B cell (primary cell): ENCODE data around the gene BLM. TPM values are rescaled to one million over a fixed set of nuclear protein-coding genes. Genes with fewer than 3 reads are reported as not detected.

Source experiments
- ATAC-seq: fragments of 200-7000 bp; cut with Tn5 transposase; one replicate; pipeline ENCODE4 v1.10.0; 2021; ENCODE audit warnings: low read depth, mild to moderate bottlenecking, moderate number of reproducible peaks, moderate library complexity
- CTCF ChIA-PET: fragments of 350-600 bp; sonication (Branson Sonifier 250); formaldehyde crosslinking; loops from one replicate; lab custom pipeline; 2021; ENCODE audit warnings: antibody characterized with exemption, inconsistent platforms; lab: Charles Lee
- POLR2A ChIA-PET: fragments of 350-600 bp; sonication (Branson Sonifier 250); formaldehyde crosslinking; loops from one replicate; lab custom pipeline; 2021; ENCODE audit warnings: antibody characterized with exemption; lab: Charles Lee
- DNase-seq: peaks from one replicate; pipeline ENCODE4 v3.0.0; 2013
- H2AFZ ChIP-seq: 2 replicates; pipeline ENCODE4 v1.6.1; 2012; ENCODE audit warnings: mild to moderate bottlenecking, low read depth, low read length; ENCODE audit not compliant: insufficient read depth, poor library complexity, severe bottlenecking
- H3K27ac ChIP-seq, 2 donors: 1 replicate in 1 of 2; 2 replicates in 1 of 2; pipeline ENCODE4 v1.5.1; 2012 to 2013; ENCODE audit warnings: low read length in 2 of 2, mild to moderate bottlenecking in 2 of 2, moderate library complexity in 1 of 2
- H3K27me3 ChIP-seq, 4 experiments: fragments of 200-600 bp in 1 of 4; sonication (generic) in 1 of 4; replicated peaks in 1 of 4; 1 replicate in 2 of 4; 2 replicates in 2 of 4; pipeline versions ENCODE4 v1.6.1 to v1.7.0; 2013 to 2016; ENCODE audit warnings: low read length in 3 of 4, mild to moderate bottlenecking in 2 of 4, mixed read lengths in 1 of 4, moderate library complexity in 1 of 4; ENCODE audit not compliant: insufficient read depth in 4 of 4, control insufficient read depth in 3 of 4; ENCODE audit errors: control extremely low read depth in 1 of 4
- H3K36me3 ChIP-seq, 2 experiments: replicated peaks in 1 of 2; 1 replicate in 1 of 2; 2 replicates in 1 of 2; pipeline versions ENCODE4 v1.6.1 to v1.7.1; 2013; ENCODE audit warnings: low read length in 1 of 2; ENCODE audit not compliant: insufficient read depth in 2 of 2, control insufficient read depth in 1 of 2; ENCODE audit errors: control extremely low read depth in 1 of 2, extremely low read depth in 1 of 2
- H3K4me1 ChIP-seq, 2 donors: fragments of 200-600 bp in 1 of 2; sonication (generic) in 1 of 2; 1 replicate in 1 of 2; 2 replicates in 1 of 2; pipeline versions ENCODE4 v1.5.1 to v1.6.1; 2013 to 2017; ENCODE audit warnings: low read length in 2 of 2; ENCODE audit not compliant: control insufficient read depth in 2 of 2, insufficient read depth in 2 of 2
- H3K4me2 ChIP-seq: replicated peaks from 2 replicates; pipeline ENCODE3; 2012; ENCODE audit warnings: mild to moderate bottlenecking, low read depth, low read length; ENCODE audit not compliant: poor library complexity, severe bottlenecking
- H3K4me3 ChIP-seq, 5 experiments: fragments of 200-600 bp in 1 of 5; sonication (generic) in 1 of 5; 1 replicate in 3 of 5; 2 replicates in 2 of 5; pipeline versions ENCODE4 v1.5.1 to v1.7.0; 2011 to 2016; ENCODE audit warnings: low read length in 4 of 5, mild to moderate bottlenecking in 4 of 5, low read depth in 2 of 5, control low read depth in 1 of 5, moderate library complexity in 1 of 5; ENCODE audit not compliant: insufficient read depth in 1 of 5; ENCODE audit errors: control extremely low read depth in 1 of 5, extremely low read depth in 1 of 5
- H3K79me2 ChIP-seq: fragments of 200-600 bp; sonication (generic); one replicate; pipeline ENCODE4 v1.6.0; 2016; ENCODE audit warnings: low read length; ENCODE audit not compliant: control insufficient read depth, insufficient read depth
- H3K9ac ChIP-seq: fragments of 200-600 bp; sonication (generic); 2 replicates; pipeline ENCODE4 v1.6.1; 2017; ENCODE audit warnings: mild to moderate bottlenecking, low read length, moderate library complexity
- H3K9me3 ChIP-seq, 3 donors: one replicate each; pipeline versions ENCODE4 v1.6.1 to v1.7.1; 2013; ENCODE audit warnings: low read length in 2 of 3; ENCODE audit not compliant: control insufficient read depth in 2 of 3, insufficient read depth in 1 of 3; ENCODE audit errors: control extremely low read depth in 1 of 3
- H4K20me1 ChIP-seq: 2 replicates; pipeline ENCODE4 v1.6.0; 2012; ENCODE audit warnings: mild to moderate bottlenecking, low read length; ENCODE audit not compliant: insufficient read depth, control insufficient read depth, poor library complexity, severe bottlenecking
- H3K27ac Mint-ChIP-seq: one replicate; pipeline ENCODE4 v1.8.0; 2021; ENCODE audit warnings: mixed read lengths
- H3K27me3 Mint-ChIP-seq: one replicate; pipeline ENCODE4 v1.8.0; 2021; ENCODE audit warnings: mixed read lengths
- H3K4me1 Mint-ChIP-seq: one replicate; pipeline ENCODE4 v1.8.0; 2021; ENCODE audit warnings: mixed read lengths
- H3K4me3 Mint-ChIP-seq: one replicate; pipeline ENCODE4 v1.8.0; 2021; ENCODE audit warnings: mixed read lengths
- H3K9me3 Mint-ChIP-seq: one replicate; pipeline ENCODE4 v1.8.0; 2022; ENCODE audit warnings: mixed read lengths; ENCODE audit not compliant: insufficient read depth
- EZH2 ChIP-seq: IDR thresholded peaks from 2 replicates; pipeline ENCODE4 v1.6.1; 2012; ENCODE audit warnings: borderline replicate concordance, low read depth, mild to moderate bottlenecking, moderate library complexity, low read length; ENCODE audit not compliant: insufficient read depth, poor library complexity, severe bottlenecking
- WGBS: methylation state at CpG from one replicate; pipeline ENCODE4 v1.1.5; 2013; ENCODE audit warnings: missing lambda C conversion rate; ENCODE audit not compliant: insufficient coverage; 5-methylcytosine and 5-hydroxymethylcytosine counted together
- intact Hi-C: fragments of 100-400 bp; cut with micrococcal nuclease; formaldehyde crosslinking; loops from one replicate; pipeline ENCODE4 v1.10.0; 2022
- polyA plus RNA-seq: library from polyadenylated mRNA; depleted of rRNA; stranded (reverse); fragments of >200 nt; gene quantifications from 2 replicates; pipeline ENCODE4 v1.2.3, GENCODE V29; 2012
- total RNA-seq, 2 donors: library from RNA; stranded (reverse); fragments of 120-200 nt in 1 of 2; gene quantifications; 1 replicate in 1 of 2; 2 replicates in 1 of 2; pipeline versions ENCODE4 v1.2.3 to v1.2.4, GENCODE V29; 2013 to 2022
- TF ChIP-seq, protein P1 (sequence below): fragments of 200-600 bp; IDR thresholded peaks from one replicate; pipeline ENCODE4 v1.8.0; 2022; ENCODE audit warnings: antibody characterized with exemption, mild to moderate bottlenecking

The BLM gene
- total and polyA plus RNA-seq, 2 donors (not counting 1 experiment from before 2014, with no cell fraction given) = 5.2 to 17.4 TPM

DNA sequence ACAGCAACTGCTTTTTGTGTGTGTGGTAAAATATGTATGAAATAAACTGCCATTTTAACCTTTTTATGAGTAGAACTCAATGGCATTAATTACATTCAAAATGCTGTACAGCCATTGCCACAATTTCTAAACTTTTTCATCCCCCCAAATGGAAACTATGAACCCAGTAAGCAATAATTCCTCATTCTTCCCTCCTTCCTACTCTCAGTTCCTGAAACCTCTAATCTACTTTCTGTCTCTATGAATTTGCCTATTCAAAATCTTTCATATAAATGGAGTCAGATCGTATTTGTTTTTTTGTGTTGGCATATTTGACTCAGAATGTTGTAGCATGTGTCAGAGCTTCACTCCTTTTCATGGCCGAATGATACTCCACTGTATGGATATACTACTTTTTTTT, 5.3 kb upstream of the BLM start:
- H3K4me1 Mint-ChIP-seq = peaks cover 16% of the 10 kb centered on the region
- DNase-seq (no peak), ATAC-seq (no peak)
- no peak overlapping the region for H3K4me3 Mint-ChIP-seq
- intact Hi-C loops = no loop called here
- H3K79me2 ChIP-seq = no peaks in the 10 kb centered on the region
- H3K27me3 Mint-ChIP-seq = no peaks in the 10 kb centered on the region
- peaks cover 0 to 5% of the 10 kb centered on the region in 2 experiments for H3K36me3 ChIP-seq
- no peak overlapping the region for H3K9ac ChIP-seq
- H3K27me3 ChIP-seq = no peaks in the 10 kb centered on the region
- no peak overlapping the region for H3K27ac ChIP-seq
- no peak overlapping the region for H3K4me2 ChIP-seq
- ChIA-PET CTCF (interaction anchor here (0.6 to 1.5 kb wide), 2 partner anchors 64 to 68 kb away, joined by 3 read pairs; no protein-coding TSS in a partner anchor), POLR2A (interaction anchor here (0.5 to 0.7 kb wide), 5 partner anchors 13 to 519 kb away, joined by 3 to 9 read pairs (median 5); no protein-coding TSS in a partner anchor)
- no peak overlapping the region for H3K4me3 ChIP-seq
- H3K27ac Mint-ChIP-seq = no peak overlapping the region
- WGBS = no CpG with 5 or more reads among the region's 2 CpGs
- no peaks in the 10 kb centered on the region for H3K9me3 Mint-ChIP-seq
- no peaks in the 10 kb centered on the region for H4K20me1 ChIP-seq
- no peak for TF ChIP-seq EZH2
- TF ChIP-seq, protein P1, sequence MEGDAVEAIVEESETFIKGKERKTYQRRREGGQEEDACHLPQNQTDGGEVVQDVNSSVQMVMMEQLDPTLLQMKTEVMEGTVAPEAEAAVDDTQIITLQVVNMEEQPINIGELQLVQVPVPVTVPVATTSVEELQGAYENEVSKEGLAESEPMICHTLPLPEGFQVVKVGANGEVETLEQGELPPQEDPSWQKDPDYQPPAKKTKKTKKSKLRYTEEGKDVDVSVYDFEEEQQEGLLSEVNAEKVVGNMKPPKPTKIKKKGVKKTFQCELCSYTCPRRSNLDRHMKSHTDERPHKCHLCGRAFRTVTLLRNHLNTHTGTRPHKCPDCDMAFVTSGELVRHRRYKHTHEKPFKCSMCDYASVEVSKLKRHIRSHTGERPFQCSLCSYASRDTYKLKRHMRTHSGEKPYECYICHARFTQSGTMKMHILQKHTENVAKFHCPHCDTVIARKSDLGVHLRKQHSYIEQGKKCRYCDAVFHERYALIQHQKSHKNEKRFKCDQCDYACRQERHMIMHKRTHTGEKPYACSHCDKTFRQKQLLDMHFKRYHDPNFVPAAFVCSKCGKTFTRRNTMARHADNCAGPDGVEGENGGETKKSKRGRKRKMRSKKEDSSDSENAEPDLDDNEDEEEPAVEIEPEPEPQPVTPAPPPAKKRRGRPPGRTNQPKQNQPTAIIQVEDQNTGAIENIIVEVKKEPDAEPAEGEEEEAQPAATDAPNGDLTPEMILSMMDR = no peak
- H3K4me1 ChIP-seq = peaks cover 3 to 5% of the 10 kb centered on the region in 2 donors
- H3K9me3 ChIP-seq = no peaks in the 10 kb centered on the region
- H2AFZ ChIP-seq = no peak overlapping the region

DNA sequence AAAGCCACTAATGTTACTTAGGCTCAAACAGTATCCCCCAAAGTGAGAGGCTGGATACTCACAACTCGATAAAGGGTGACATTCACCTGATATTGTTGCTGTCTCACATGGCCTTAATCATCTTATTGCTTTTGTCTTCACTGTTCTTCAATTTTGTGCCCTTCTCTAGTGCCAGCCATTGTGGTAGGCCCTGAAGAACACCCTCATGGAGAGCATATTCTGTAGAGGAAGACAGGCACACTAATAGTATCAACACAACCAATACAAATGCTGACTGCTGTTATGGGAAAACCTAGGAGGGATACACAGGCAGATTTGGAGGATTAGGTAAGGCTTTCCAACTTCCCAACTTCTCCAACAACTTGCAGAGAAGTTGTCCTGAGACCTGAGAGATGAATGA, 4.1 kb upstream of the BLM start:
- intact Hi-C loops = no loop called here
- Histone ChIP-seq H3K4me1 (peaks cover 9 to 10% of the 10 kb centered on the region in 2 donors), H3K4me3 (no peak overlapping the region), H3K9ac (no peak overlapping the region), H3K79me2 (peaks cover 9% of the 10 kb centered on the region), H3K36me3 (peaks cover 0 to 5% of the 10 kb centered on the region in 2 experiments), H3K9me3 (no peaks in the 10 kb centered on the region), H3K27ac (no peak overlapping the region), H4K20me1 (peaks cover 6% of the 10 kb centered on the region), H2AFZ (no peak overlapping the region), H3K4me2 (no peak overlapping the region), H3K27me3 (no peaks in the 10 kb centered on the region)
- POLR2A ChIA-PET = no interaction called here
- 100% methylated on average over 1 of the region's 1 CpG for WGBS
- H3K4me1 Mint-ChIP-seq = peaks cover 25% of the 10 kb centered on the region
- no peaks in the 10 kb centered on the region for H3K9me3 Mint-ChIP-seq
- no peak overlapping the region for H3K27ac Mint-ChIP-seq
- no peak overlapping the region for H3K4me3 Mint-ChIP-seq
- TF ChIP-seq, protein P1 = no peak
- no peak for TF ChIP-seq EZH2
- CTCF ChIA-PET = no interaction called here
- ATAC-seq = no peak
- DNase-seq = no peak
- no peaks in the 10 kb centered on the region for H3K27me3 Mint-ChIP-seq
